ENCODE data around the gene MLPH. TPM values are rescaled to one million over a fixed set of nuclear protein-coding genes. Genes with fewer than 3 reads are reported as not detected.
A peak's percentile ranks its signal among the peaks of the same experiment; 100 is the strongest.

The MLPH gene
- total RNA-seq, 1 donor from 2014 or later = 14.8 TPM

DNA sequence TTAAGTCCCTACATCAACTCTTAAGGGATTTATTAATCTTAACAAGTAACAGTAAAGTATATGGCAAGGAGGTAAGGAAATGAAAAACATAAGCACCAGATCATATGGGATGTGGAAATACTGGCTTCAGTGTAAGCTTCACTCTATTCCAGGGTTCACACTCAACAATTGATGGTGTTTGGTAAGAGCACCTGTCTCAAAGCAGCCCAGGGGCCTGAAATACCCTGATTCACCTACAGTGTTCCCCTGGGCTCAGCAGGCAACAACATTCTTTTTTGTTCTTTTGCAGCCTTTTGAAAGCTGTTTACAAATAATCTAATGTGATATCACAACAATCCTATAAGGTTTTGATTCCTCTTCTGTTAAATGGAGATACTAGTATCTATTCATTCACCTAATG lies 1.2 kb upstream of the MLPH start:
- Mint-ChIP-seq H3K4me3 (peak overlapping the region; percentile 87), H3K27ac (peak overlapping the region; percentile 51), H3K36me3 (no peaks in the 10 kb centered on the region), H3K9me3 (peaks cover 6% of the 10 kb centered on the region), H3K27me3 (peaks cover 75% of the 10 kb centered on the region), H3K4me1 (ENCODE audit: unreplicated experiment) (peaks cover 10% of the 10 kb centered on the region)
- DNase-seq (ENCODE audit: extremely low spot score, unreplicated experiment) = no peak
- TF ChIP-seq, protein P1, sequence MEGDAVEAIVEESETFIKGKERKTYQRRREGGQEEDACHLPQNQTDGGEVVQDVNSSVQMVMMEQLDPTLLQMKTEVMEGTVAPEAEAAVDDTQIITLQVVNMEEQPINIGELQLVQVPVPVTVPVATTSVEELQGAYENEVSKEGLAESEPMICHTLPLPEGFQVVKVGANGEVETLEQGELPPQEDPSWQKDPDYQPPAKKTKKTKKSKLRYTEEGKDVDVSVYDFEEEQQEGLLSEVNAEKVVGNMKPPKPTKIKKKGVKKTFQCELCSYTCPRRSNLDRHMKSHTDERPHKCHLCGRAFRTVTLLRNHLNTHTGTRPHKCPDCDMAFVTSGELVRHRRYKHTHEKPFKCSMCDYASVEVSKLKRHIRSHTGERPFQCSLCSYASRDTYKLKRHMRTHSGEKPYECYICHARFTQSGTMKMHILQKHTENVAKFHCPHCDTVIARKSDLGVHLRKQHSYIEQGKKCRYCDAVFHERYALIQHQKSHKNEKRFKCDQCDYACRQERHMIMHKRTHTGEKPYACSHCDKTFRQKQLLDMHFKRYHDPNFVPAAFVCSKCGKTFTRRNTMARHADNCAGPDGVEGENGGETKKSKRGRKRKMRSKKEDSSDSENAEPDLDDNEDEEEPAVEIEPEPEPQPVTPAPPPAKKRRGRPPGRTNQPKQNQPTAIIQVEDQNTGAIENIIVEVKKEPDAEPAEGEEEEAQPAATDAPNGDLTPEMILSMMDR (conservative IDR thresholded peaks at IDR 0.05) = no peak

DNA sequence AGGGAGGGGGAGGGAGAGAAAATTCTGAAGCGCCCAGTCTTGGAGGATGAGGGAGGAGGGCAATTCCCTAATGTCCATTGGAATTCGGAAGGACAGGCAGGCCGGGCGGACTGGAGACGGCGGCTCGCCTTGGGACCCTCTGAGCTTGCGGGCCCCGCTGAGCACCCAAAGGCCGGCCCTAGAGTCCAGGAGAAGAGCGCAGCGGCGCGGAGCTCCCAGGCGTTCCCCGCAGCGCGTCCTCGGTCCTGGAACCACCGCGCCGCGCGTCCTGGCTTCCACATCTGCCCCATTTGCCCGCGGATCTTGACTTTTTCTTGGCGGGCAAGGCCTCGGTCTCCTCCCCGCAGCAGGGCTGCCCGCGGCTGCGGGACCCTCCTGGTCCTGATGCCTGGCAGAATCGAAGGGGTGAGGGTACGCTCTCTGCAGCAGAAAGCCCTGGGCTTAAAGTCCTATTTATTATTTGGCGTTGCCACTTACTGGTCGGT lies 675 bp upstream of the MLPH start:
- H3K36me3 Mint-ChIP-seq = no peaks in the 10 kb centered on the region
- peaks cover 71% of the 10 kb centered on the region for H3K27me3 Mint-ChIP-seq
- peaks cover 6% of the 10 kb centered on the region for H3K9me3 Mint-ChIP-seq
- no peak for DNase-seq (ENCODE audit: extremely low spot score, unreplicated experiment)
- peak overlapping the region; percentile 87 for H3K4me3 Mint-ChIP-seq
- H3K4me1 Mint-ChIP-seq (ENCODE audit: unreplicated experiment) = peaks cover 10% of the 10 kb centered on the region
- TF ChIP-seq, protein P1 (conservative IDR thresholded peaks at IDR 0.05) = no peak
- peak overlapping the region; percentile 51 for H3K27ac Mint-ChIP-seq

DNA sequence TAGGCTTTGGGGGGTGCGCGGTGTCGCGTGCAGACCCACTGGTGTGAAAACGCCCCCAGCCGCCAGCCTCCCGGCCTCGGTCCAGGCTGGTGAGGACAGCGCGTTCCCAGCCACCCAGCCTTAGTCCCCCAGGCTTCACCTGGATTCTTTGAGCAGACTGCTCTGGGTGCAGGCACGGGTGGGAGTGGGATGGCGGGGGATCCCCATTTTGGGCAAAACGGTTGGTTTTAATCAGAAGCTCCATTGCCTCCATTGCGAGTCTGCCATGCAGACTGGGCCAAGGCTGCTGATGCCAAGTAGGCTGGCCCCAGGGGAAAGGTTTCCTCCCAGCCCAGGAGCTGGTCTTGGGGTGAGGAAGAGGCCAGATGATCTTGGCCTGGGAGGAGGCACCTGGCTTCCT lies 445 bp downstream of the MLPH start:
- Mint-ChIP-seq H3K36me3 (peaks cover 3% of the 10 kb centered on the region), H3K4me1 (ENCODE audit: unreplicated experiment) (peaks cover 10% of the 10 kb centered on the region), H3K27ac (peak overlapping the region; percentile 26), H3K27me3 (peaks cover 60% of the 10 kb centered on the region), H3K9me3 (peaks cover 6% of the 10 kb centered on the region), H3K4me3 (peak overlapping the region; percentile 87)
- DNase-seq (ENCODE audit: extremely low spot score, unreplicated experiment) = no peak
- TF ChIP-seq, protein P1 (conservative IDR thresholded peaks at IDR 0.05) = no peak

DNA sequence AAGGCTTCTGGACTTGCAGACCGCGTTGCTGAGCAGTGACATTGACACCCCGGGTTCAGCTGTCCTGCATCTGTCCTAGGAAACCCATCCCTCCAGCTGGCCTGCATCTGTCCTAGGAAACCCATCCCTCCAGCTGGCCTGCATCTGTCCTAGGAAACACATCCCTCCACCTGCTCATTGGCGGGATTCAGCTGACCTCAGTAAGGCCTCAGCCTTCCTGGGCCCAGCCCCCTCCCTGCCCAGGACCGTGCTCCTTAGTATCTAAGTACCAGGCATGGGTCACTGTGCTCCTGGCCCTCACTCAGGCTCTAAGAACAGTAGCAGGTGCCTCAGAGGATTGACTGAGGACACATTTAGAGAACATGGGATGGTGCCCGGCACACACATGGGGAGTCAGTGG lies 1.2 kb downstream of the MLPH start:
- Mint-ChIP-seq H3K9me3 (peaks cover 9% of the 10 kb centered on the region), H3K27me3 (peaks cover 61% of the 10 kb centered on the region), H3K27ac (peak overlapping the region; percentile 26), H3K4me1 (ENCODE audit: unreplicated experiment) (peaks cover 10% of the 10 kb centered on the region), H3K4me3 (peak overlapping the region; percentile 87), H3K36me3 (peaks cover 3% of the 10 kb centered on the region)
- TF ChIP-seq, protein P1 (conservative IDR thresholded peaks at IDR 0.05) = no peak
- no peak for DNase-seq (ENCODE audit: extremely low spot score, unreplicated experiment)

DNA sequence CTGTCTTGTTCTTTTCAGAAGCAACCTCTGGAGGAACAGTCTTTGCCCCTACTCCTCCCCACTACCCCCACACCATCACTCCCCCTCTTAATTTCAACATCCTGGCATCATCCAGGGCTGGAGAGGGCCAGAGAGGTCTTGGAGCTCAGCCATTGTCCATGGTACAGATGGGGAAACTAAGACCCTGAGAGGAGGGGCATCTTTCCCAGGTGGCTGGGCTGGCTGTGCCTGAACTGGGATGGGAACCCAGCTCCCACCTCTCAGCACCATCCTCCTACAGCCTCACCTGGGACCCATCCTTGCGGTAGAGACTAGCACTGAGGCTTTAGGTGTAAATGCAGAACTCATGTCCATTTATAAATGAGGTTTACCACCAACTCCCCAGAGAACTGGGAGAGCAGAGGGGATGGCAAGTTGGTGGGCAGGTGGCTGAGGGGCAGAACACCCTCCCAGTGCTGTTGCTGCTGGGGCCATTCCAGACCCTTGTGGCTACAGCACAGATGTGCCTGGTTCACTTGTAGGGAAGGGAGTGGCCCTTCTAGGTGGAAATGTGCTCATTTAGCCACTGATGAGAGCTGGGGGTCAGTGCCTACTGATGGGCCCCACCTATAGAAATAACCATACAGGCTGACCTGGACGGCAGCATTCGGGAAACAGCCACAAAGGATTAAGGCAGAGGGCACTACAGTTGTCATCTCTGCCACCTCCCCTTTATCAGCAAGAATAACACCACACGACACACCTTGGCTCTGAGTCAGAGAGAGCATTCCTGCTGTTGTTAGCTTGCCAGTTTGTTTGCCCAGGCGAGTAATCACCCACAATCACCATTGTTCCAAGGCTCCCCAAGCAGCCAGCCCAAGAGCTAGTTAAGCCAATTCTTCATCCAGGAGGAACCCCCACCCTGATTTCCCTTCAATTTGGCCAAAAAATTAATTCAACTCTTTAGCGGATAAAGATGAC lies 2.1 kb downstream of the MLPH start:
- H3K4me1 Mint-ChIP-seq (ENCODE audit: unreplicated experiment) = peaks cover 10% of the 10 kb centered on the region
- peak overlapping the region; percentile 99 for H3K27ac Mint-ChIP-seq
- H3K27me3 Mint-ChIP-seq = peaks cover 55% of the 10 kb centered on the region
- peak overlapping the region; percentile 66 for H3K4me3 Mint-ChIP-seq
- TF ChIP-seq, protein P1 (conservative IDR thresholded peaks at IDR 0.05) = no peak
- peaks cover 3% of the 10 kb centered on the region for H3K36me3 Mint-ChIP-seq
- no peak for DNase-seq (ENCODE audit: extremely low spot score, unreplicated experiment)
- peaks cover 10% of the 10 kb centered on the region for H3K9me3 Mint-ChIP-seq
